ENCODE measurements around the gene CCND2. TPM values are rescaled to one million over a fixed set of nuclear protein-coding genes. Genes with fewer than 3 reads are reported as not detected.

Gene CCND2
- total RNA-seq, 2 experiments from 2014 or later = 159 to 163 TPM

DNA sequence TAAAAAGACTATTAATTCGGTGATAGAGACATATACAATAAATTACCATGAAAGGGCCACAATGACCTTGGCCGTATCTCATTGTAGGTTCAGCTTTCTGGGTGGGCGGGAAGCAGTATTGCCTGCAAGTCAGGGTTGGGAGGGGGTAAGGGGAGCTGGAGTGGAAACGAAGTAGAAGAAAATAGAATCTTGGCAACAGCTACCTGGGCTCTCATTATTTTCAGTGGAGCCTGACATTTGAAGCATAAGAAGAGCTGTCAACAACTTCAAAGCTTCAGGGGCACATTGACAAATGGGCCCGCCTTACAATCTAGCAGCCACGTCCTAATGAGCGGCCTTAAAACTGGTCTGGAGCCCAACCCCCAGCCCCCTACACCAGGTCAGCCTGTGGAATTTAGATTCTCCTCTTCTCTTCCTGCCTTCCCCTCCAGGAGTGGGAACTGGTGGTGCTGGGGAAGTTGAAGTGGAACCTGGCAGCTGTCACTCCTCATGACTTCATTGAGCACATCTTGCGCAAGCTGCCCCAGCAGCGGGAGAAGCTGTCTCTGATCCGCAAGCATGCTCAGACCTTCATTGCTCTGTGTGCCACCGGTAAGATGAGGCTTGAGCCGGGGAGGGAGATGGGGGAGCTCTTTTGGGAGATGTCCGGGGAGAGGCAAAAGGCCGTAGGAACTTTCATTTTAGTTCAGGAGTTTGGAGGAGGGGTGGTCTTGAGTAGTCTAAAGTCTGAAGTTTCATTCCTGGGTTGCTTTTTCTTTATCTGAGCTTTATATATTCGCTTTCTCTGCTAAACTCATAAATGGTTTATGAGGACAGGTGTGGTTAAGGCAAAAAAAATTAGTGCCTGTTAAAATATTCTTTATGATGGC, 5.0 kb downstream of the CCND2 start:
- H3K27ac Mint-ChIP-seq = peak overlapping the region; percentile 85
- H3K9me3 Mint-ChIP-seq = no peaks in the 10 kb centered on the region
- Histone ChIP-seq H3K9me3 (ENCODE audit: control insufficient read depth in 1 of 2, insufficient read depth in 1 of 2, low read length in 2 of 2) (no peaks in the 10 kb centered on the region), H3K36me3 (ENCODE audit: insufficient read depth, low read length) (peaks cover 78% of the 10 kb centered on the region), H3K4me3 (ENCODE audit: low read length) (no peak overlapping the region), H3K4me1 (ENCODE audit: insufficient read depth, low read length) (peaks cover 80% of the 10 kb centered on the region), H3K27me3 (ENCODE audit: control insufficient read depth in 1 of 2, insufficient read depth in 2 of 2, low read length in 2 of 2) (no peaks in the 10 kb centered on the region), H3K27ac (ENCODE audit: low read depth in 1 of 2, low read length in 2 of 2) (peak overlapping the region in 1 of 2 donors; percentile 29)
- peaks cover 73% of the 10 kb centered on the region for H3K4me1 Mint-ChIP-seq (ENCODE audit: low read depth)
- ChIA-PET POLR2A (interaction anchor here (0.8 to 4.4 kb wide), 9 partner anchors 10 to 393 kb away, joined by 3 to 53 read pairs (median 7); no protein-coding TSS in a partner anchor), CTCF (interaction anchor here (0.6 to 4.3 kb wide), 6 partner anchors 20 to 392 kb away, joined by 3 to 72 read pairs (median 6); no protein-coding TSS in a partner anchor)
- DNase-seq (peak in 2 of 14 experiments; percentile 56 to 57), ATAC-seq (ENCODE audit: poor library complexity) (no peak)
- TF ChIP-seq, protein P1, sequence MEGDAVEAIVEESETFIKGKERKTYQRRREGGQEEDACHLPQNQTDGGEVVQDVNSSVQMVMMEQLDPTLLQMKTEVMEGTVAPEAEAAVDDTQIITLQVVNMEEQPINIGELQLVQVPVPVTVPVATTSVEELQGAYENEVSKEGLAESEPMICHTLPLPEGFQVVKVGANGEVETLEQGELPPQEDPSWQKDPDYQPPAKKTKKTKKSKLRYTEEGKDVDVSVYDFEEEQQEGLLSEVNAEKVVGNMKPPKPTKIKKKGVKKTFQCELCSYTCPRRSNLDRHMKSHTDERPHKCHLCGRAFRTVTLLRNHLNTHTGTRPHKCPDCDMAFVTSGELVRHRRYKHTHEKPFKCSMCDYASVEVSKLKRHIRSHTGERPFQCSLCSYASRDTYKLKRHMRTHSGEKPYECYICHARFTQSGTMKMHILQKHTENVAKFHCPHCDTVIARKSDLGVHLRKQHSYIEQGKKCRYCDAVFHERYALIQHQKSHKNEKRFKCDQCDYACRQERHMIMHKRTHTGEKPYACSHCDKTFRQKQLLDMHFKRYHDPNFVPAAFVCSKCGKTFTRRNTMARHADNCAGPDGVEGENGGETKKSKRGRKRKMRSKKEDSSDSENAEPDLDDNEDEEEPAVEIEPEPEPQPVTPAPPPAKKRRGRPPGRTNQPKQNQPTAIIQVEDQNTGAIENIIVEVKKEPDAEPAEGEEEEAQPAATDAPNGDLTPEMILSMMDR (IDR thresholded peaks at IDR 0.05) = no peak
- intact Hi-C loops (cut with DNase I, micrococcal nuclease) = loop anchor here (2.0 to 10.0 kb wide), 5 partner anchors 136 to 621 kb away; no protein-coding TSS in a partner anchor
- peaks cover 88% of the 10 kb centered on the region for H3K36me3 Mint-ChIP-seq (ENCODE audit: low read depth)
- peak overlapping the region; percentile 68 for H3K4me3 Mint-ChIP-seq
- no peaks in the 10 kb centered on the region for H3K27me3 Mint-ChIP-seq

DNA sequence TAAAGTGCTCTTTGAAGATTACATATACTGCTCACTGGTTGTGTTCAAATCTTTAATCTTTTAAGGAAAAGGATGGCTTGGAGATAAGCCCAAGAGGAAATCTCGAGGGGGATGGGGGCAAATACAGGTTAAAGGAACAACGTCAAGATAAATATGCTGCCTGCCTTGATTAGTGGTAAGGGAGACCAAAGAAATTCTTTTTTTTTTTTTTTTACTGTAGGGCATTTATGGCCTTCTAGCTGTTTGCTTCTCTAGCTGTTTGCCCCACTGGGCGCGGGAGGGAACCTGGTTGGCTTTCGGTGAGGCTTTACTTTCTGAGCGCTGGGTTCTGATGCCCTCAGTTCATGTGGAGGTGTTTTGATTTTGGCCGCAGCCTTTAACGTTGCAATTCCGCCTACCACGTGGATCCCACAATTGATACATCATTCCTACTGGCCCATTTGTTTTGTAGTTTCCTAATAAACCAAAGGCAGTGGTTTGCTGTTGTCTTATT, 5.7 kb downstream of the CCND2 start:
- Mint-ChIP-seq H3K4me1 (ENCODE audit: low read depth) (peaks cover 79% of the 10 kb centered on the region), H3K27ac (peak overlapping the region; percentile 85), H3K4me3 (peak overlapping the region; percentile 68), H3K36me3 (ENCODE audit: low read depth) (peaks cover 95% of the 10 kb centered on the region), H3K27me3 (no peaks in the 10 kb centered on the region), H3K9me3 (no peaks in the 10 kb centered on the region)
- TF ChIP-seq, protein P1 (IDR thresholded peaks at IDR 0.05) = no peak
- Histone ChIP-seq H3K9me3 (ENCODE audit: control insufficient read depth in 1 of 2, insufficient read depth in 1 of 2, low read length in 2 of 2) (no peaks in the 10 kb centered on the region), H3K36me3 (ENCODE audit: insufficient read depth, low read length) (peaks cover 85% of the 10 kb centered on the region), H3K4me3 (ENCODE audit: low read length) (no peak overlapping the region), H3K4me1 (ENCODE audit: insufficient read depth, low read length) (peaks cover 86% of the 10 kb centered on the region), H3K27ac (ENCODE audit: low read depth in 1 of 2, low read length in 2 of 2) (peak overlapping the region in 1 of 2 donors; percentile 29), H3K27me3 (ENCODE audit: control insufficient read depth in 1 of 2, insufficient read depth in 2 of 2, low read length in 2 of 2) (no peaks in the 10 kb centered on the region)
- no peak for DNase-seq
- POLR2A ChIA-PET = interaction anchor here (0.9 to 4.3 kb wide), 4 partner anchors 14 to 394 kb away, joined by 3 to 53 read pairs (median 6); no protein-coding TSS in a partner anchor
- no peak for ATAC-seq (ENCODE audit: poor library complexity)
- CTCF ChIA-PET = interaction anchor here (1.2 to 4.3 kb wide), 3 partner anchors 28 to 393 kb away, joined by 3 to 72 read pairs (median 3); no protein-coding TSS in a partner anchor
- intact Hi-C loops (cut with DNase I, micrococcal nuclease) = loop anchor here (2.0 to 10.0 kb wide), 5 partner anchors 137 to 622 kb away; no protein-coding TSS in a partner anchor

DNA sequence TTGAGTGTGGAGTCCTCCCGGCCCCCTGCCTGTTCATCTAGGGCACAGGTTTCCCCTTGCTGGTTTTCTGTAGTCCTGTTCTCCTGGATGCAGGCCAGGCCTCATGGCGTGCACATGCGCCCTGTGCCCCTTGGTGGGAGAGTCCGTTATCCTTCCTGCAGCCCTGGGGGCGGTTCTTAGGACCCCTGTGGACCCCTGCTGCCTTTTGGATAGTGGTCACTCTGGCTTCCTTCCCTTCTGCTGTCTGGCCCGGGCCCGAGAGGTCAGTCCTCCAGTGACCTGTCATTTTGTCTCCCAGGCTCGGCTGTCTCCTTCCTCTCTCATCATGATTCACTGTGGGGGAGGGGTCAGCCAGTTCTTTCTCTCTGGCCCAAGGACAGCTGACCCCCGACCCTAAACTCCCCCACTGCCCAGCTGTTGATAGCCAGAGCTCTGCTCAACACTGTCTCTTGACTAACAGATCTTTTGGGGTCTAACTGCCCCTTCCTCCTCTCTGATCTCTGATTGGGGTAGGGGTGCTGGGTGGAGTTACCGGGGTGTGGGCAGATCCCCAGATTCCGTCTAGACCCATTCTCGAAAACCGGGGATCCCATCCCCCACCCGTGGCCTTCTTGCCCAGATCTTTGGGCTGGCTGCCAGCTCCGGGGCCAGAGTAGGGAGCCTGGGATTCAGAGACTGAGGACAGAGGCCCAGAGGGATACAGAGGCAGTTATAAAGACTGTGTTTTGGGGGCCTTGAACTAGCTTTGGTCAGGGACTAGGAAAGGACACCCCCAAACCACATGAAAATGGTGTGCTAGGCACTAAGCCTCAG, 7.0 kb downstream of the CCND2 start:
- ChIA-PET CTCF (interaction anchor here (1.2 kb wide), 1 partner anchor 137 kb away, joined by 3 read pairs; no protein-coding TSS in a partner anchor), POLR2A (interaction anchor here (2.7 kb wide), 1 partner anchor 12 kb away, joined by 12 read pairs; no protein-coding TSS in a partner anchor)
- no peak for DNase-seq
- Mint-ChIP-seq H3K36me3 (ENCODE audit: low read depth) (peaks cover 97% of the 10 kb centered on the region), H3K27ac (peak overlapping the region; percentile 59), H3K27me3 (no peaks in the 10 kb centered on the region), H3K4me3 (no peak overlapping the region), H3K4me1 (ENCODE audit: low read depth) (peaks cover 92% of the 10 kb centered on the region), H3K9me3 (no peaks in the 10 kb centered on the region)
- H3K36me3 ChIP-seq (ENCODE audit: insufficient read depth, low read length) = peaks cover 97% of the 10 kb centered on the region
- H3K27me3 ChIP-seq (ENCODE audit: control insufficient read depth in 1 of 2, insufficient read depth in 2 of 2, low read length in 2 of 2) = no peaks in the 10 kb centered on the region
- H3K9me3 ChIP-seq (ENCODE audit: control insufficient read depth in 1 of 2, insufficient read depth in 1 of 2, low read length in 2 of 2) = no peaks in the 10 kb centered on the region
- H3K4me3 ChIP-seq (ENCODE audit: low read length) = no peak overlapping the region
- peak overlapping the region in 1 of 2 donors; percentile 18 for H3K27ac ChIP-seq (ENCODE audit: low read depth in 1 of 2, low read length in 2 of 2)
- intact Hi-C loops (cut with DNase I, micrococcal nuclease) = no loop called here
- ATAC-seq (ENCODE audit: poor library complexity) = no peak
- TF ChIP-seq, protein P1 (IDR thresholded peaks at IDR 0.05) = no peak
- H3K4me1 ChIP-seq (ENCODE audit: insufficient read depth, low read length) = peaks cover 96% of the 10 kb centered on the region

All from CD4-positive, alpha-beta T cell (primary cell).